Gastroesophageal sphincter (tissue), 3 donors: ENCODE results near the gene TIMD4.

ENCODE experiments used
- CTCF ChIP-seq, 4 experiments: fragments of 200-600 bp in 2 of 4; fragments of 450-650 bp in 2 of 4; sonication (generic) in 1 of 4; IDR thresholded peaks; one replicate each; pipeline ENCODE4 v1.5.1; 2017 to 2019; ENCODE audit warnings: antibody characterized with exemption in 4 of 4, mild to moderate bottlenecking in 2 of 4, moderate library complexity in 2 of 4
- EP300 ChIP-seq: sonication (generic); formaldehyde crosslinking; IDR thresholded peaks from one replicate; pipeline ENCODE4 v1.6.1; 2017; ENCODE audit warnings: antibody characterized with exemption, mild to moderate bottlenecking
- POLR2A ChIP-seq, 2 donors: fragments of 450-650 bp; IDR thresholded peaks; one replicate each; pipeline ENCODE4 v1.6.1; 2017; ENCODE audit warnings: antibody characterized with exemption in 2 of 2, mild to moderate bottlenecking in 2 of 2, moderate library complexity in 1 of 2
- POLR2AphosphoS5 ChIP-seq: sonication (generic); formaldehyde crosslinking; IDR thresholded peaks from one replicate; pipeline ENCODE4 v1.6.1; 2017; ENCODE audit warnings: antibody characterized with exemption

- TF ChIP-seq CTCF (IDR thresholded peaks at IDR 0.05) (no peak), POLR2A (IDR thresholded peaks at IDR 0.05) (no peak), POLR2AphosphoS5 (no peak), EP300 (no peak)
These were observed 70.8 kb downstream of the TIMD4 start for GRCh38 chr5:156892223-156892622.
